Measurements from ENCODE around the gene SUMO3.

SUMO3 gene

GRCh38 chr21:44801468-44802395 lies 16.1 kb downstream of the SUMO3 start, which contains the start of gene UBE2G2:
UBE2G2 (minus strand) TSS chr21:44801820; CDS start chr21:44801748, 72 bp downstream.
- peak; percentile 93 for DNase-seq (ENCODE audit: low spot score)

- DNase-seq (ENCODE audit: low spot score) = peak; percentile 68
Observed at GRCh38 chr21:44800971-44801467, 16.8 kb downstream of the SUMO3 start.

GRCh38 chr21:44800103-44800502 lies 17.8 kb downstream of the SUMO3 start:
- DNase-seq (ENCODE audit: low spot score) = no peak

GRCh38 chr21:44799646-44800045 lies 18.2 kb downstream of the SUMO3 start:
- DNase-seq (ENCODE audit: low spot score) = no peak

GRCh38 chr21:44797775-44798174 lies 20.1 kb downstream of the SUMO3 start:
- no peak for DNase-seq (ENCODE audit: low spot score)

GRCh38 chr21:44795342-44795741 lies 22.5 kb downstream of the SUMO3 start:
- no peak for DNase-seq (ENCODE audit: low spot score)

- DNase-seq (ENCODE audit: low spot score) = no peak
Observed at GRCh38 chr21:44793592-44794374, 24.1 kb downstream of the SUMO3 start.

- DNase-seq (ENCODE audit: low spot score) = peak; percentile 85
Observed at GRCh38 chr21:44792702-44793591, 24.9 kb downstream of the SUMO3 start.

- no peak for DNase-seq (ENCODE audit: low spot score)
Observed at GRCh38 chr21:44791993-44792392, 25.9 kb downstream of the SUMO3 start.

- DNase-seq (ENCODE audit: low spot score) = no peak
Observed at GRCh38 chr21:44791246-44791645, 26.6 kb downstream of the SUMO3 start.

GRCh38 chr21:44790368-44790767 lies 27.5 kb downstream of the SUMO3 start:
- DNase-seq (ENCODE audit: low spot score) = no peak

GRCh38 chr21:44789880-44790279 lies 28.0 kb downstream of the SUMO3 start:
- no peak for DNase-seq (ENCODE audit: low spot score)

- no peak for DNase-seq (ENCODE audit: low spot score)
Observed at GRCh38 chr21:44785620-44786335, 32.1 kb downstream of the SUMO3 start.

GRCh38 chr21:44784810-44785209 lies 33.1 kb downstream of the SUMO3 start:
- no peak for DNase-seq (ENCODE audit: low spot score)

GRCh38 chr21:44783020-44783696 lies 34.7 kb downstream of the SUMO3 start:
- DNase-seq (ENCODE audit: low spot score) = no peak

- no peak for DNase-seq (ENCODE audit: low spot score)
Observed at GRCh38 chr21:44780767-44781459, 36.9 kb downstream of the SUMO3 start.

GRCh38 chr21:44780137-44780502 lies 37.7 kb downstream of the SUMO3 start:
- DNase-seq (ENCODE audit: low spot score) = no peak

- DNase-seq (ENCODE audit: low spot score) = no peak
Observed at GRCh38 chr21:44779417-44780136, 38.3 kb downstream of the SUMO3 start.

- no peak for DNase-seq (ENCODE audit: low spot score)
Observed at GRCh38 chr21:44778983-44779382, 38.9 kb downstream of the SUMO3 start.
